Loucy (cell line): ENCODE measurements around the gene PEX5L.

ENCODE experiments used
- CTCF ChIP-seq: fragments of 200-600 bp; sonication (generic); conservative IDR thresholded peaks from 2 replicates; pipeline ENCODE4 v1.5.1; 2014; ENCODE audit warnings: mild to moderate bottlenecking, antibody characterized with exemption, low read length
- EZH2phosphoT487 ChIP-seq: fragments of 200-600 bp; IDR thresholded peaks from 2 replicates; pipeline ENCODE4 v1.6.1; 2018; ENCODE audit warnings: antibody characterized with exemption, mild to moderate bottlenecking, moderate library complexity, borderline replicate concordance

- TF ChIP-seq CTCF (no peak), EZH2phosphoT487 (no peak)
These were observed 18.9 kb downstream of the PEX5L start for GRCh38 chr3:180017846-180018245.
